Astrocyte of the cerebellum (primary cell): ENCODE measurements around the gene SLC26A4.

Source experiments
- DNase-seq: peaks from one replicate; pipeline ENCODE4 v3.0.0-alpha.2; 2011; ENCODE audit warnings: low read depth
- H3K4me3 ChIP-seq: 2 replicates; pipeline ENCODE4 v1.5.1; 2011; ENCODE audit warnings: mild to moderate bottlenecking, low read depth, low read length, moderate library complexity
- CTCF ChIP-seq: IDR thresholded peaks from 2 replicates; pipeline ENCODE4 v1.5.1; 2012; ENCODE audit warnings: low read length, low read depth, moderate library complexity, mild to moderate bottlenecking; ENCODE audit errors: missing control alignments
- in situ Hi-C: cut with HindIII; loops from 2 replicates; pipeline ENCODE4 v1.10.0; 2017; ENCODE audit warnings: low sequenced_read_pairs

Gene SLC26A4

DNA sequence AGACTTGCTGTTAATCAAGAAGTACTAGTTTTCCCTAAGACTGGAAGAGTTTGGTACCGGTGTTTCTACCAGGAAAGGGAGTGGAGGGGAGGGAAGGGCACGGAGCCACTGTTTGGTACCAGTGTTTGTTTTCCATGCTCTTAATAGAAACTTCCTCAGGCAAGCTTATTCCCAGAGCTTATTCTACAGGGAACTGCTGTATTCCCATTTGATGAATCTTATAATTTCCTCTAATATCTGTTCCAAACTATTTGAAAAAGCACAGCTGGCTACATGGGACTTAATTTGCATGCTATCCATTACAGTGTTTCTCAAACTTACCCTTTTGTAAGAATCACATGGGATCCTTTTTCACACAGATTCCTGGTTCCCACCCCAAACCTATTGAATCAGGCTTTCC lies 23.7 kb downstream of the SLC26A4 start:
- in situ Hi-C loops: no loop called here
- TF ChIP-seq CTCF: no peak
- H3K4me3 ChIP-seq: no peak overlapping the region
- no peak for DNase-seq

GRCh38 chr7:107684947-107685463 lies 24.4 kb downstream of the SLC26A4 start:
- no peak for DNase-seq
- in situ Hi-C loops: no loop called here
- H3K4me3 ChIP-seq: no peak overlapping the region
- TF ChIP-seq CTCF: no peak

GRCh38 chr7:107686816-107687387 lies 26.3 kb downstream of the SLC26A4 start:
- H3K4me3 ChIP-seq: no peak overlapping the region
- DNase-seq: no peak
- TF ChIP-seq CTCF: no peak
- in situ Hi-C loops: no loop called here

DNA sequence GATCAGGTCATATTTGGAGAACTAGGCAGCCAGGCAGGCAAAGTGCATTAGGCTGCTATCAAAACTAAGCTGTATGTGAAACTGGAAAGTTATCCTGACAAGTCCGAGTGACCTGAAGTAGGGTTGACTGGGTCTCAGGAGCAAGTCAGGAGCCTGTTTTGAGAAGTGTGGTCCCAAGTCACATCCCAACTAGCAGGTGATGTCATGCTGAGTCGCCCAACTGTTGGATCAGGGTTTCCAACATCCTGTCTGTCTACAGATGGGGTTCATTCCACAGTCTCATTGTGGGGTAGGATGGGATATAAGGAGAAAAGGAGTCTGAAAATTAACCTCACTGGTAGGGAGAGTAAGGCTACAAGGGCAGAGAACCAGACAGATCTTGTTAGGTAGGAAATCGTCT lies 27.0 kb downstream of the SLC26A4 start:
- in situ Hi-C loops: no loop called here
- no peak overlapping the region for H3K4me3 ChIP-seq
- TF ChIP-seq CTCF: no peak
- DNase-seq: no peak

GRCh38 chr7:107689553-107689952 lies 28.9 kb downstream of the SLC26A4 start:
- no peak overlapping the region for H3K4me3 ChIP-seq
- DNase-seq: no peak
- in situ Hi-C loops: no loop called here
- TF ChIP-seq CTCF: no peak

GRCh38 chr7:107690084-107690483 lies 29.5 kb downstream of the SLC26A4 start:
- no peak overlapping the region for H3K4me3 ChIP-seq
- no peak for TF ChIP-seq CTCF
- DNase-seq: no peak
- in situ Hi-C loops: no loop called here
